DND-41 (cell line): ENCODE data around the gene TTC28.

ENCODE experiments used
- ATAC-seq: fragments of 200-7000 bp; cut with Tn5 transposase; 3 replicates; pipeline ENCODE4 v1.9.1; 2021; ENCODE audit warnings: low read depth; ENCODE audit not compliant: insufficient read depth
- DNase-seq: peaks from one replicate; pipeline ENCODE4 v3.0.0-alpha.2; 2020
- H2AFZ ChIP-seq: 2 replicates; pipeline ENCODE4 v1.6.0; 2012; ENCODE audit warnings: low read depth, low read length
- H3K27ac ChIP-seq: 2 replicates; pipeline ENCODE4 v1.5.1; 2012; ENCODE audit warnings: low read length, inconsistent platforms
- H3K27me3 ChIP-seq: fragments of 200-600 bp; sonication (generic); 2 replicates; pipeline ENCODE4 v1.6.0; 2012; ENCODE audit warnings: low read length, mild to moderate bottlenecking, inconsistent platforms; ENCODE audit not compliant: insufficient read depth, poor library complexity
- H3K36me3 ChIP-seq: 2 replicates; pipeline ENCODE4 v1.5.1; 2012; ENCODE audit warnings: low read length, inconsistent platforms; ENCODE audit not compliant: insufficient read depth
- H3K4me1 ChIP-seq: 2 replicates; pipeline ENCODE4 v1.5.1; 2012; ENCODE audit warnings: mild to moderate bottlenecking, low read length; ENCODE audit not compliant: insufficient read depth
- H3K4me2 ChIP-seq: 2 replicates; pipeline ENCODE4 v1.6.0; 2012; ENCODE audit warnings: mild to moderate bottlenecking, moderate library complexity, low read length, inconsistent platforms; ENCODE audit not compliant: insufficient read depth
- H3K4me3 ChIP-seq, 2 experiments: fragments of 200-600 bp in 1 of 2; shearing (Covaris generic) in 1 of 2; 2 replicates each; pipeline ENCODE4 v1.5.1; 2012 to 2016; ENCODE audit warnings: inconsistent platforms in 2 of 2, low read length in 2 of 2, mild to moderate bottlenecking in 2 of 2, low read depth in 1 of 2, moderate library complexity in 1 of 2
- H3K79me2 ChIP-seq: 2 replicates; pipeline ENCODE4 v1.6.0; 2012; ENCODE audit warnings: low read length, inconsistent platforms; ENCODE audit not compliant: insufficient read depth
- H3K9ac ChIP-seq: 2 replicates; pipeline ENCODE4 v1.6.0; 2012; ENCODE audit warnings: low read depth, mild to moderate bottlenecking, inconsistent platforms, low read length, moderate library complexity
- H3K9me3 ChIP-seq: 2 replicates; pipeline ENCODE4 v1.5.1; 2012; ENCODE audit warnings: low read length, moderate library complexity, mild to moderate bottlenecking, inconsistent platforms; ENCODE audit not compliant: insufficient read depth, severe bottlenecking
- H4K20me1 ChIP-seq: 2 replicates; pipeline ENCODE4 v1.6.0; 2012; ENCODE audit warnings: low read length; ENCODE audit not compliant: insufficient read depth
- CTCF ChIP-seq: IDR thresholded peaks from 2 replicates; pipeline ENCODE4 v1.5.1; 2012; ENCODE audit warnings: borderline replicate concordance, low read length, moderate library complexity, mild to moderate bottlenecking; ENCODE audit not compliant: poor library complexity, severe bottlenecking; ENCODE audit errors: extremely low read depth
- EZH2 ChIP-seq: IDR thresholded peaks from 3 replicates; pipeline ENCODE4 v1.6.1; 2012; ENCODE audit warnings: borderline replicate concordance, low read depth, mild to moderate bottlenecking, moderate library complexity, low read length, inconsistent platforms; ENCODE audit not compliant: severe bottlenecking

TTC28 gene

GRCh38 chr22:28252539-28252938 is 427.1 kb downstream of the TTC28 start:
- H3K4me3 ChIP-seq, result no peak overlapping the region
- H3K4me2 ChIP-seq, result no peak overlapping the region
- TF ChIP-seq EZH2 (no peak), CTCF (no peak)
- no peaks in the 10 kb centered on the region for H3K27me3 ChIP-seq
- no peak overlapping the region for H3K9ac ChIP-seq
- no peaks in the 10 kb centered on the region for H3K9me3 ChIP-seq
- H3K4me1 ChIP-seq, result no peaks in the 10 kb centered on the region
- no peak overlapping the region for H3K27ac ChIP-seq
- no peak overlapping the region for H2AFZ ChIP-seq
- DNase-seq (no peak), ATAC-seq (no peak)
- peaks cover 58% of the 10 kb centered on the region for H3K79me2 ChIP-seq
- H4K20me1 ChIP-seq, result peaks cover 16% of the 10 kb centered on the region; the same call in 1 of the 2 replicates
- no peaks in the 10 kb centered on the region; the same call in 1 of the 2 replicates for H3K36me3 ChIP-seq

- no peaks in the 10 kb centered on the region for H3K4me1 ChIP-seq
- H3K36me3 ChIP-seq, result no peaks in the 10 kb centered on the region
- H2AFZ ChIP-seq, result no peak overlapping the region
- no peak overlapping the region for H3K4me3 ChIP-seq
- no peaks in the 10 kb centered on the region for H3K27me3 ChIP-seq
- no peaks in the 10 kb centered on the region for H3K9me3 ChIP-seq
- TF ChIP-seq CTCF (no peak), EZH2 (no peak)
- no peak for DNase-seq
- H3K9ac ChIP-seq, result no peak overlapping the region
- H4K20me1 ChIP-seq, result peaks cover 20% of the 10 kb centered on the region; the same call in 1 of the 2 replicates
- no peak overlapping the region for H3K4me2 ChIP-seq
- H3K79me2 ChIP-seq, result peaks cover 64% of the 10 kb centered on the region
- ATAC-seq, result no peak
- H3K27ac ChIP-seq, result no peak overlapping the region
These were observed 429.5 kb downstream of the TTC28 start for GRCh38 chr22:28250036-28250695.

GRCh38 chr22:28249402-28249801 is 430.2 kb downstream of the TTC28 start:
- ATAC-seq (no peak), DNase-seq (no peak)
- Histone ChIP-seq H4K20me1 (peaks cover 20% of the 10 kb centered on the region; the same call in 1 of the 2 replicates), H3K79me2 (peaks cover 63% of the 10 kb centered on the region), H3K9me3 (no peaks in the 10 kb centered on the region), H3K27me3 (no peaks in the 10 kb centered on the region), H3K4me3 (no peak overlapping the region), H3K4me2 (no peak overlapping the region), H2AFZ (no peak overlapping the region), H3K27ac (no peak overlapping the region), H3K4me1 (no peaks in the 10 kb centered on the region), H3K9ac (no peak overlapping the region), H3K36me3 (no peaks in the 10 kb centered on the region)
- TF ChIP-seq EZH2 (no peak), CTCF (no peak)
